Mesendoderm (in vitro differentiated cells): Measurements from ENCODE around the gene G0S2.

Experiments
- DNase-seq: peaks from one replicate; pipeline ENCODE4 v3.0.0; 2013
- H2AK5ac ChIP-seq: 2 replicates; pipeline ENCODE4 v1.6.1; 2013; ENCODE audit warnings: low read length, inconsistent platforms
- H2BK120ac ChIP-seq: 2 replicates; pipeline ENCODE4 v1.6.1; 2013; ENCODE audit warnings: low read depth, mild to moderate bottlenecking, low read length, moderate library complexity, mixed read lengths
- H2BK15ac ChIP-seq: replicated peaks from 2 replicates; pipeline ENCODE4 v1.6.1; 2013; ENCODE audit warnings: low read depth, mild to moderate bottlenecking, moderate library complexity
- H2BK5ac ChIP-seq: 2 replicates; pipeline ENCODE4 v1.6.1; 2013; ENCODE audit warnings: low read length, inconsistent platforms
- H3K18ac ChIP-seq: 2 replicates; pipeline ENCODE4 v1.6.1; 2013; ENCODE audit warnings: mild to moderate bottlenecking, low read length, mixed read lengths
- H3K23ac ChIP-seq: one replicate; pipeline ENCODE4 v1.6.1; 2013; ENCODE audit warnings: low read length
- H3K27ac ChIP-seq: 2 replicates; pipeline ENCODE4 v1.5.1; 2013; ENCODE audit warnings: low read depth, mild to moderate bottlenecking, inconsistent platforms, low read length, moderate library complexity
- H3K27me3 ChIP-seq: 2 replicates; pipeline ENCODE4 v1.6.1; 2013; ENCODE audit warnings: low read length, control low read depth, mild to moderate bottlenecking, inconsistent platforms; ENCODE audit not compliant: insufficient read depth, poor library complexity
- H3K36me3 ChIP-seq: 2 replicates; pipeline ENCODE4 v1.6.1; 2013; ENCODE audit warnings: low read length, inconsistent platforms; ENCODE audit not compliant: control insufficient read depth, insufficient read depth
- H3K4ac ChIP-seq: one replicate; pipeline ENCODE4 v1.6.1; 2013; ENCODE audit warnings: low read depth, mild to moderate bottlenecking, low read length, moderate library complexity
- H3K4me1 ChIP-seq: 2 replicates; pipeline ENCODE4 v1.6.1; 2013; ENCODE audit warnings: low read depth, low read length, inconsistent platforms; ENCODE audit not compliant: control insufficient read depth
- H3K4me2 ChIP-seq: 2 replicates; pipeline ENCODE4 v1.6.1; 2013; ENCODE audit warnings: low read length
- H3K4me3 ChIP-seq: 2 replicates; pipeline ENCODE4 v1.5.1; 2013; ENCODE audit warnings: mild to moderate bottlenecking, low read length
- H3K56ac ChIP-seq: one replicate; pipeline ENCODE4 v1.6.1; 2013; ENCODE audit warnings: low read length
- H3K79me1 ChIP-seq: 2 replicates; pipeline ENCODE4 v1.6.1; 2013; ENCODE audit warnings: low read length, inconsistent platforms
- H3K79me2 ChIP-seq: 2 replicates; pipeline ENCODE4 v1.6.1; 2013; ENCODE audit warnings: mild to moderate bottlenecking, low read length; ENCODE audit not compliant: control insufficient read depth, insufficient read depth
- H3K9ac ChIP-seq: 2 replicates; pipeline ENCODE4 v1.6.1; 2013; ENCODE audit warnings: low read length, inconsistent platforms
- H4K5ac ChIP-seq: one replicate; pipeline ENCODE4 v1.6.1; 2013; ENCODE audit warnings: low read length
- H4K8ac ChIP-seq: one replicate; pipeline ENCODE4 v1.6.1; 2013; ENCODE audit warnings: low read depth, mild to moderate bottlenecking, control low read depth, low read length, moderate library complexity
- WGBS: extraction: QIAGEN DNeasy Blood & Tissue Kit; methylation state at CpG from one replicate; pipeline ENCODE4 v1.1.7; 2013; ENCODE audit warnings: low lambda C conversion rate, missing lambda C conversion rate; ENCODE audit not compliant: insufficient coverage; ENCODE audit errors: extremely low coverage; 5-methylcytosine and 5-hydroxymethylcytosine counted together

The G0S2 gene

GRCh38 chr1:209652121-209652735 is 23.0 kb upstream of the G0S2 start, which contains the start of gene LAMB3:
LAMB3 (minus strand) TSS chr1:209652425; CDS start chr1:209650944, 1,481 bp downstream.
- H3K23ac ChIP-seq, result no peak within 1 kb of the TSS
- H3K4me3 ChIP-seq, result no peak within 1 kb of the TSS
- H3K4ac ChIP-seq, result no peak within 1 kb of the TSS
- DNase-seq, result no peak
- no peak within 1 kb of the TSS for H2AK5ac ChIP-seq
- no peak within 1 kb of the TSS for H4K5ac ChIP-seq
- H2BK15ac ChIP-seq, result no peak within 1 kb of the TSS
- no CpG with 5 or more reads among the region's 14 CpGs for WGBS
- no peak within 1 kb of the TSS for H3K9ac ChIP-seq
- H3K36me3 ChIP-seq, result no peaks in the 10 kb centered on the region
- no peaks in the 10 kb centered on the region for H3K79me1 ChIP-seq
- H2BK5ac ChIP-seq, result no peak within 1 kb of the TSS
- H3K4me2 ChIP-seq, result no peak within 1 kb of the TSS
- no peak within 1 kb of the TSS for H3K27ac ChIP-seq
- no peaks in the 10 kb centered on the region for H3K27me3 ChIP-seq
- H3K56ac ChIP-seq, result no peak within 1 kb of the TSS
- H2BK120ac ChIP-seq, result no peak within 1 kb of the TSS
- no peak within 1 kb of the TSS for H4K8ac ChIP-seq
- no peaks in the 10 kb centered on the region for H3K4me1 ChIP-seq
- H3K79me2 ChIP-seq, result no peaks in the 10 kb centered on the region
- no peak within 1 kb of the TSS for H3K18ac ChIP-seq

GRCh38 chr1:209652873-209653401 is 22.3 kb upstream of the G0S2 start:
- no peak overlapping the region for H2BK120ac ChIP-seq
- no peak overlapping the region for H4K8ac ChIP-seq
- H3K27ac ChIP-seq, result no peak overlapping the region
- H3K27me3 ChIP-seq, result no peaks in the 10 kb centered on the region
- H3K36me3 ChIP-seq, result no peaks in the 10 kb centered on the region
- H3K4me3 ChIP-seq, result no peak overlapping the region
- H3K9ac ChIP-seq, result no peak overlapping the region
- H2BK5ac ChIP-seq, result no peak overlapping the region
- DNase-seq, result peak; percentile 94
- H3K23ac ChIP-seq, result no peak overlapping the region
- H3K79me2 ChIP-seq, result no peaks in the 10 kb centered on the region
- H3K4ac ChIP-seq, result no peak overlapping the region
- no peak overlapping the region for H3K4me2 ChIP-seq
- no peaks in the 10 kb centered on the region for H3K4me1 ChIP-seq
- H3K56ac ChIP-seq, result no peak overlapping the region
- H3K79me1 ChIP-seq, result no peaks in the 10 kb centered on the region
- no peak overlapping the region for H2AK5ac ChIP-seq
- WGBS, result no CpG with 5 or more reads among the region's 3 CpGs
- no peak overlapping the region for H2BK15ac ChIP-seq
- no peak overlapping the region for H4K5ac ChIP-seq
- no peak overlapping the region for H3K18ac ChIP-seq

GRCh38 chr1:209653915-209654351 is 21.3 kb upstream of the G0S2 start:
- Histone ChIP-seq H3K79me1 (no peaks in the 10 kb centered on the region), H3K23ac (no peak overlapping the region), H2BK15ac (no peak overlapping the region), H3K4me1 (no peaks in the 10 kb centered on the region), H3K9ac (no peak overlapping the region), H2AK5ac (no peak overlapping the region), H3K4me2 (no peak overlapping the region), H3K4ac (no peak overlapping the region), H3K36me3 (no peaks in the 10 kb centered on the region), H4K8ac (no peak overlapping the region), H3K27me3 (no peaks in the 10 kb centered on the region), H3K18ac (no peak overlapping the region), H3K79me2 (no peaks in the 10 kb centered on the region), H2BK120ac (no peak overlapping the region), H3K27ac (no peak overlapping the region), H2BK5ac (no peak overlapping the region), H3K56ac (no peak overlapping the region), H4K5ac (no peak overlapping the region), H3K4me3 (no peak overlapping the region)
- no CpG with 5 or more reads among the region's 7 CpGs for WGBS
- DNase-seq, result no peak

- Histone ChIP-seq H3K56ac (no peak overlapping the region), H3K79me1 (no peaks in the 10 kb centered on the region), H4K5ac (no peak overlapping the region), H3K36me3 (no peaks in the 10 kb centered on the region), H2BK15ac (no peak overlapping the region), H3K27ac (no peak overlapping the region), H2AK5ac (no peak overlapping the region), H3K79me2 (no peaks in the 10 kb centered on the region), H4K8ac (no peak overlapping the region), H3K23ac (no peak overlapping the region), H3K9ac (no peak overlapping the region), H3K4me3 (no peak overlapping the region), H3K4me1 (no peaks in the 10 kb centered on the region), H3K18ac (no peak overlapping the region), H2BK5ac (no peak overlapping the region), H2BK120ac (no peak overlapping the region), H3K4ac (no peak overlapping the region), H3K27me3 (no peaks in the 10 kb centered on the region), H3K4me2 (no peak overlapping the region)
- no peak for DNase-seq
- no CpG with 5 or more reads among the region's 9 CpGs for WGBS
These were observed 19.6 kb upstream of the G0S2 start for GRCh38 chr1:209655411-209656231.

GRCh38 chr1:209657140-209657879 is 17.9 kb upstream of the G0S2 start:
- no peaks in the 10 kb centered on the region for H3K27me3 ChIP-seq
- no peak overlapping the region for H2AK5ac ChIP-seq
- no peaks in the 10 kb centered on the region for H3K79me2 ChIP-seq
- H3K27ac ChIP-seq, result no peak overlapping the region
- no peak overlapping the region for H2BK5ac ChIP-seq
- no peaks in the 10 kb centered on the region for H3K4me1 ChIP-seq
- H3K79me1 ChIP-seq, result no peaks in the 10 kb centered on the region
- no CpG with 5 or more reads among the region's 9 CpGs for WGBS
- H3K18ac ChIP-seq, result no peak overlapping the region
- H3K4me3 ChIP-seq, result no peak overlapping the region
- H3K9ac ChIP-seq, result no peak overlapping the region
- H4K8ac ChIP-seq, result no peak overlapping the region
- H3K4ac ChIP-seq, result no peak overlapping the region
- no peak overlapping the region for H2BK120ac ChIP-seq
- no peaks in the 10 kb centered on the region for H3K36me3 ChIP-seq
- H3K56ac ChIP-seq, result no peak overlapping the region
- H2BK15ac ChIP-seq, result no peak overlapping the region
- H3K23ac ChIP-seq, result no peak overlapping the region
- H3K4me2 ChIP-seq, result no peak overlapping the region
- DNase-seq, result no peak
- no peak overlapping the region for H4K5ac ChIP-seq
